Caki2 (cell line): ENCODE data around the gene PLSCR4. TPM values are rescaled to one million over a fixed set of nuclear protein-coding genes. Genes with fewer than 3 reads are reported as not detected.
"Not testable (repeated sequence)": the region's sequence is repeated elsewhere in the genome, so short reads cannot be mapped to it uniquely, and the experiment has no call there.

Experiments used
- DNase-seq: peaks from one replicate; pipeline ENCODE4 v3.0.0-alpha.2; 2015; ENCODE audit warnings: low read depth
- in situ Hi-C: cut with HindIII; loops from 2 replicates; pipeline ENCODE4 v1.10.0; 2016; ENCODE audit warnings: low sequenced_read_pairs, low pct_unique_long_range_greater_than_20kb, mixed read lengths
- total RNA-seq: library from RNA; depleted of rRNA; stranded (reverse); fragments of >200 nt; shearing (Covaris generic); gene quantifications from 2 replicates; pipeline ENCODE4 v1.2.3, GENCODE V29; 2014; ENCODE audit warnings: low replicate concordance; rRNA removed

The PLSCR4 gene, protein sequence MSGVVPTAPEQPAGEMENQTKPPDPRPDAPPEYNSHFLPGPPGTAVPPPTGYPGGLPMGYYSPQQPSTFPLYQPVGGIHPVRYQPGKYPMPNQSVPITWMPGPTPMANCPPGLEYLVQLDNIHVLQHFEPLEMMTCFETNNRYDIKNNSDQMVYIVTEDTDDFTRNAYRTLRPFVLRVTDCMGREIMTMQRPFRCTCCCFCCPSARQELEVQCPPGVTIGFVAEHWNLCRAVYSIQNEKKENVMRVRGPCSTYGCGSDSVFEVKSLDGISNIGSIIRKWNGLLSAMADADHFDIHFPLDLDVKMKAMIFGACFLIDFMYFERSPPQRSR
- 5.6 and 7.1 TPM in 2 replicates for total RNA-seq

DNA sequence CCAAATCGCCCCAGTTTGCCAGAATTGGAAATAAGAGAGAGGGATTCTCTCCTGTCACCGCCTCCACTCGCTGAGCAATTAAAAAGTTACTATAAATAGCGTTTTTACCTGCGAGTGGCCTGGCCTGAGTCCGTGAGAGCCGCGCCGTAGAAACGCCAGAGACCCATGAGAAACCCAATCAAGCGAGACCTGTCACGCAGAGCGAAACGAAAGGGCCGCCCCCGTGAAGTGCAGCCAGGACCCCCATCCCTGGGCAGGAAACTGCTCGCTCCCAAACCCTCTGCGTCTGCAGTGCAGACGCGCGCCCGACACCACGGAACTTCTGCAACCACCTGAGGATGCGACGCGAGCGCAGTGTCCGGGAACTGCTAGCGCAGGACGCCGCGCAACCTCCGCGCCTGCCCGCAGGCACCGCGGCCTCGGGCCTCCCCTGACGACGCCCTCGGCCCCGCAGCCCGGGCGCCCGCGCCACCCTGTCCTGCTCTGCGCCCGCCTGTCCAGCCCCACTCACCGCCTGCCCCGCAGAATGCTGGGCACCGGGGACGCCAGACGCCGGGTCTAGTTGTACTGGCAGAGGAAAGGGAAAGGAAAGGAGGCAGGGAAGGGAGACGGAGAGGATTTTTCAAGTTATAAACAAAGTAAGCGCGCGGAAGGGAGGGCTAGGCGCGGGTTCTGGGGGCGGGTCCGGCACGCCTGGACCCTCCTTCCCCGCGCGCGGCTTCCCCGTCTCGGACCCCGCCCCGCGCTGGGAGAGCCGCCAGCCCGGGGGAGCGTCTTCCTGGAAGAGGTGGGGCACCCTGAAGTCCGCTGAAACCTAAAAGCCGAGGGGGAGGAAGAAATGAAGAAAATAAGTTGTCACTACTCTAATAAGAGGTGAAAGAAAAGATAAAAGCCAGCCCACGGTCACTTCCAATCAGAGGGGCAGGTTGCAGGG, at the start of gene PLSCR4:
TSS of gene PLSCR4 (minus strand) at position 657 of the 934 bp plus-strand sequence. CDS start 29,034 bp downstream, outside the sequence.
- in situ Hi-C loops, result no loop called here

DNA sequence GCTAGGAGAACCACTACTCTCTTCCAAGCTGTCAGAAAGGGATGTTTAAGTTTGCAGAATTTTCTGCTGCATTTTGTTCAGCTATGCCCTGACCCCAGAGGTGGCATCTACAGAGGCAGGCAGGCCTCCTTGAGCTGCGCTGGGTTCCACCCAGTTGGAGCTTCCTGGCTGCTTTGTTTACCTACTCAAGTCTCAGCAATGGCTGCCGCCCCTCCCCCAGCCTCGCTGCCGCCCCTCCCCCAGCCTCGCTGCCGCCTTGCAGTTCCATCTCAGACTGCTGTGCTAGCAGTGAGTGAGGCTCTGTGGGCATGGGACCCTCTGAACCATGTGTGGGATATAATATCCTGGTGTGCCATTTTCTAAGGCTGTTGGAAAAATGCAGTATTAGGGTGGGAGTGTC, 42.5 kb upstream of the PLSCR4 start:
- in situ Hi-C loops, DNase-seq: not testable (repeated sequence)

More for the DNA sequence above, at the start of gene PLSCR4:
- DNase-seq, result peak; percentile 74

DNA sequence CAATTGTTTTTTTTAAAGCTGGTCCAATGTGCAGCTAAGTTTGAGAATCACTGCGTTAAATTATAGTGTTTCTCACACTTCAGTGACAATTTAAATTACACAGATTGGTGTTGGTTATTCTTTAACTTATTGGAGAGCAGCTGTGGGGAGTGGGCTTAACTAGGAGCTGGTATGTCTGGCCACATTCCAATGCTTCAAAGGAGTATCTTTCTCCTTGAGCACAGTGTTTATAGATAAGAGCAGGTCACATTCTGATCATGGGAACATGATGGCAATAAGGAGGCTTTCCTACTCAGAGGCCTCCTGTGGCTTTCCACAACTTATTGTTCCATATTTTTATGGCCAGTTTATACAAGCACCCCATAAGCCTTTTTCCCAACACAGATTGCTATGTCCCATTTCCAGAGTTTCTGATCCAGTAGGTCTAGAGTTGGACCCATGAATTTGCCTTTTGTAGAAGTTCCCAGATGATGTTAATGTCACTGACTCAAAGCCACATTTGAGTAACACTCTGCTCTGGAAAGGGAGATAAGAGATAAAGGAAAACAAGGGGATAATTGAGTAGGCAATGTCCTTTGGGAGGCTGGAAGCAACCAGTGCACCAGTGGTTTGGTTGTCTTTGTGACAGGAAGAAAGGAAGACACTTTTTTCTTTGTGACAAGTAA, 33.0 kb upstream of the PLSCR4 start:
- in situ Hi-C loops, result no loop called here
- no peak for DNase-seq

- DNase-seq, result no peak
- in situ Hi-C loops, result no loop called here
Observed at GRCh38 chr3:146280864-146281263, 30.0 kb upstream of the PLSCR4 start.

DNA sequence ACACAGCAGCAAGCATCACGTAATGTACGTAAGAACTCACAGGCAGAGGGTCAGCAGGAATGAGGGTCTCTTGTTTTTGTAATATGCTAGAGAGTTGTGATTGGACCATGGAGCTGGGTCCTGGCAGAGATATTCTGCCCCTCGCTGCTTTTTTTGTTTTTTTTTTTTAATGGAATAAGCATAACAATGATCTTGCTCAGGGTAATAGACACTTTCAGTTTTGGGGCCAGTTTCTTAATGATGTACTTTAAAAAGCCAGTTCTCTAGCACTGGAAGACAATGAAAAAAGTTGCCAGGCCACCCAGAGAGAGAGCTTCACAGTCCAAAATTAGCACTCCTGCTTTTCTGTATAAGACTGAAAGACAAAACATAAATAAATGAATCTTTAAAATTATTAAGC, 29.0 kb upstream of the PLSCR4 start:
- DNase-seq, result no peak
- in situ Hi-C loops, result no loop called here

GRCh38 chr3:146279013-146279412, 28.1 kb upstream of the PLSCR4 start:
- in situ Hi-C loops, result no loop called here
- no peak for DNase-seq

DNA sequence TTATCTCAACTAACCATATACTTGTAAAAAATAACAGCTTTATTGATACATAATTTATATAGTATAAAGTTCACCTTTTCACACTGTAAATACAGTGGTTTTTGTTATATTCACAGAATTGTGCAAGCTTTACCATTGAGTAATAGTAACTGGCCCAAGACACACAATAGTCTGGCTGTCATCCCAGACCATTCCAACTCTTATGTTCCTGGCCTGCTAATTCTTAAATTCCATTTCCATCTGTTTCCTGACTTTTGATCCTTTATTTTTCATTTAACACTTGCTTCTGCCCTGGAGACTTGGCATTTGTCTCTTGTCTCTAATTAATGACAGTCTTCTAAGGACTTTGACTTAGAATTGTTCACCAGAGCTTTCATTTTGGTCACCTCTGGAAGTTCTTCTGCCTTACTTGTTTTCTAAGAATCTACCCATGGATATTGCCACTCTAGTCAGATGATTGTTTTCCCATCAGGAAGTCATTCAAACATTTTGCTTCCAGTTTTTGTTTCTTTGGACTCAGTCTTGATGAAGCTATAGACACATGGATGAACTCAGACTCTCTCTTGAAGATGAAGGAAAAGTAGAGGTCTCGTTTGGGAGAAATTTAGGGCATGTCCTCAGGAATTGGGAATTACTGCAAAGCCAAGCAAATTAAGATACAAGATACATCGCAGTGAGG, 27.2 kb upstream of the PLSCR4 start:
- in situ Hi-C loops, result no loop called here
- DNase-seq, result no peak

- in situ Hi-C loops, result no loop called here
- DNase-seq, result no peak
Observed at GRCh38 chr3:146275476-146275875, 24.6 kb upstream of the PLSCR4 start.

GRCh38 chr3:146274833-146275232, 23.9 kb upstream of the PLSCR4 start:
- in situ Hi-C loops, result no loop called here
- DNase-seq, result no peak

DNA sequence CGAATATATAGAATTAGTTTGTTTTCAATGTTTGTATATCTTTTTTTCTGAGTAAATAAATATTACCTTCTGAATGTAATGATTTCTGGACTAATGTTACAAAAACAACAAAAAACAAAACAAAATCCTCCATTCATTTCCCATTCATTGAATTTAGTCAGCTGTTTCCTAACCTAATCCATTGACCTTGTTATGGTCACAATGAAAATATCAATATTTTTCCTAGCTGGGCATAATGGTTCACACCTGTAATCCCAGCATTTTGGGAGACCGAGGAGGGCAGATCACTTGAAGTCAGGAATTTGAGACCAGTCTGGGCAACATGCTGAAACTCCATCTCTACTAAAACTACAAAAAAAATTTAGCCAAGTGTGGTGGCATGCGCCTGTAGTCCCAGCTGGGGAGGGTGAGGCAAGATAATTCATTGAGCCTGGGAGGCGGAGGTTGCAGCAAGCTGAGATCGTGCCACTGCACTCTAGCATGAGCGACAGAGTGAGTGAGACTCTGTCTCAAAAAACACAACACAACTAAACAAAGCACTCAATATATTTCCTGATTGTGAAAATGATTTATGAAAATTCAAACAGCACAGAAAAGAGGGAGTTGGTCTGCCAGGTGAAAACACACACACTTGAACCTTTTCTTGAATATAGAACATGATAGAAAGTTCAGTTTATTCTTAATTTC, 23.0 kb upstream of the PLSCR4 start:
- in situ Hi-C loops, result no loop called here
- no peak for DNase-seq

DNA sequence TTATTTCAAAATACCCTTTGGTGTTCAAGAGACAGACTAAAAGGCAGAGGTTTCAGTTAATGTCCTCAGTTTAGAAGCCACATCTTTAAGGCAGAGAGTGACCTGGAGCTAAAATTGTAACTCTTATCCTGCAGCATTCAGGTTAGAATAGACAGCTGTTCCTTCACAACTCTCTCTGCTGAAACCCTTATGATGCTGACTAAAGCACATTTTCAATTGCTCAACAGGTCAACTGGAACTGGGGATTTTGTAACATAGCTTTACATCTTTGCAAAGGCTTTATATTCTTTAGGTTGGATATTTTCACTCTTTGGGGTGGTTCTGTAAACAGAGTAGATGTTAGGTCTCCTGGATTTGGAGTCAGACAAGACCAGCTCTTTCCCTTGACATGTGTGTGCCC, 20.3 kb upstream of the PLSCR4 start:
- no peak for DNase-seq
- in situ Hi-C loops, result no loop called here

DNA sequence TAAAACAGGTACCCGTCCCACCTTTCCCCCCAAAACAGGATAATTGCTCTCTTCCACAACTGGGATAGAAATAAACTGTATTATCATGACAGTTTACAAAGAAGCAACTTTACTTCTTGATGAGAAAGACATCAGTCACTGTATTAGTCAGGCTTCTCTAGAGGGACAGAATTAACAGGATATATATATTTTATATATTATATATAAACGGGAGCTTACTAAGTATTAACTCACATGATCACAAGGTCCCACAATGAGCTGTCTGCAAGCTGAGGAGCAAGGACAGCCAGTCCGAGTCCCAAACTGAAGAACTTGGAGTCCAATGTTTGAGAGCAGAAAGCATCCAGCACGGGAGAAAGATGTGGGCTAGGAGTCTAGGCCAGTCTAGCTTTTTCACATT, 18.4 kb upstream of the PLSCR4 start:
- DNase-seq, result no peak
- in situ Hi-C loops, result no loop called here

- no peak for DNase-seq
- in situ Hi-C loops, result no loop called here
Observed at GRCh38 chr3:146268535-146269219, 17.8 kb upstream of the PLSCR4 start.

DNA sequence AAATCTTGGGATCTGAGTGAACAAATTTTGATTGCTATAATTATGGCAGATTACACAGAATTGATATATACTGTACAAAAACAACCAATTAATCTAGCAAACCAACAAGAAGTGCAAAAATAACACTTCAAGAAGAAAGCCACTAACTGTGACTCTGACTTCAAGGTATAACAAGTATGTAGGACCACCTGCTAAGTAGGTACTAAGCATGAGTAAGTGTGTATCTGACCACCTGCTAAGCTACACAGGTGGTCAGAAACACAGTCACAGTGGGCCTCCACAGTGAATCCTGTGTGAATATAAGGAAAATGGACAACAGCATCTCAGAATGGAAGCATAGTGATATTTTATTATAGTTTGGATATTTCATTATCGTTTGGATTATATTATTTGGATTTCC, 14.8 kb upstream of the PLSCR4 start:
- DNase-seq, result no peak

DNA sequence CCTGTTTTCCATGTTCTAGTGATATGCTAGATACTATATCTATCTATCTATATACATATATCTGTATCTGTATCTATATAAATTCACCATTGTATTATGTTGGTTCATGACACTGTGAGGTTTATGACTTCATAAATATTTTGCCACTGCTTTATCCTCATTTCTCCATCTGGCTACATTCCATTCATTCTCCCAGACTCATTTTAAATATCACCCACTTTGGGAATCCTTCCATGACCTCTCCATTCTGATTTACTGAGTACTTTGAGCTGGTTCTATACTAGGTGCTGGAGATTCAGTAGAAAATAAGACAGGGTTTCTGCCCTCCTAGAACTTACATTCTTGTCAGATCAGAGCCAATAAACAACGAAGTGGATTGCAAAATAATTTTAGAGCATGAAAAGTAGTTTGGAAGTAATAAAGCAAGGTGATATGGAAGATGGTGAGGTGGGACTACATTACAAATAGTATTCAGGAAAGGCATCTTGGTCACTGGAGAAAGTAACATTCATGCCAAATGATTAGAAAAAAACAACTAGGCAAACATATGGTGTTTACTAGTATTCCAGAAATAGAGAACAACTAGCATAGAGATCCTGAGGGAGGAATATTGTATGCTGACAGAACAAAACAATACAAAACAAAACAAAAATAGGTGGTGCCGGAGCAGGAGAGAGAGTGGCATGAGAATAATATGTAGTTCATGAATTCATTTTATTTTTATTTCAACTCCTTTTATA, 11.6 kb upstream of the PLSCR4 start:
- no peak for DNase-seq
- in situ Hi-C loops, result no loop called here

More for the DNA sequence above, 14.8 kb upstream of the PLSCR4 start:
- in situ Hi-C loops, result no loop called here

- DNase-seq, result no peak
- in situ Hi-C loops, result no loop called here
Observed at GRCh38 chr3:146259880-146260589, 9.1 kb upstream of the PLSCR4 start.
